Activated naive CD8-positive, alpha-beta T cell (primary cell): ENCODE results near the gene CBR3.

Experiments used
- H3K27ac Mint-ChIP-seq: one replicate; pipeline ENCODE4 v1.8.0; 2021; ENCODE audit warnings: mixed read lengths
- H3K27me3 Mint-ChIP-seq: one replicate; pipeline ENCODE4 v1.8.0; 2021; ENCODE audit warnings: mixed read lengths
- H3K36me3 Mint-ChIP-seq: one replicate; pipeline ENCODE4 v1.8.0; 2021; ENCODE audit warnings: mixed read lengths
- H3K4me1 Mint-ChIP-seq: one replicate; pipeline ENCODE4 v1.8.0; 2021; ENCODE audit warnings: low read depth, mixed read lengths
- H3K4me3 Mint-ChIP-seq: one replicate; pipeline ENCODE4 v1.8.0; 2021; ENCODE audit warnings: mild to moderate bottlenecking, mixed read lengths
- H3K9me3 Mint-ChIP-seq: one replicate; pipeline ENCODE4 v1.8.0; 2021; ENCODE audit warnings: low read depth, mixed read lengths

Gene CBR3

GRCh38 chr21:36175771-36176565 lies 41.1 kb downstream of the CBR3 start:
- no peaks in the 10 kb centered on the region for H3K27me3 Mint-ChIP-seq
- H3K4me1 Mint-ChIP-seq: peaks cover 15% of the 10 kb centered on the region
- no peaks in the 10 kb centered on the region for H3K9me3 Mint-ChIP-seq
- peak overlapping the region; percentile 17 for H3K27ac Mint-ChIP-seq
- H3K36me3 Mint-ChIP-seq: peaks cover 4% of the 10 kb centered on the region
- no peak overlapping the region for H3K4me3 Mint-ChIP-seq

- Mint-ChIP-seq H3K27me3 (no peaks in the 10 kb centered on the region), H3K9me3 (no peaks in the 10 kb centered on the region), H3K36me3 (peaks cover 4% of the 10 kb centered on the region), H3K27ac (no peak overlapping the region), H3K4me1 (peaks cover 15% of the 10 kb centered on the region), H3K4me3 (no peak overlapping the region)
Observed at GRCh38 chr21:36178349-36178748, 43.5 kb downstream of the CBR3 start.

- Mint-ChIP-seq H3K36me3 (peaks cover 4% of the 10 kb centered on the region), H3K9me3 (no peaks in the 10 kb centered on the region), H3K27me3 (no peaks in the 10 kb centered on the region), H3K4me1 (peaks cover 11% of the 10 kb centered on the region), H3K4me3 (no peak overlapping the region), H3K27ac (no peak overlapping the region)
Observed at GRCh38 chr21:36179145-36179544, 44.3 kb downstream of the CBR3 start.

- H3K27me3 Mint-ChIP-seq: no peaks in the 10 kb centered on the region
- H3K36me3 Mint-ChIP-seq: peaks cover 6% of the 10 kb centered on the region
- no peak overlapping the region for H3K4me3 Mint-ChIP-seq
- peaks cover 8% of the 10 kb centered on the region for H3K4me1 Mint-ChIP-seq
- H3K27ac Mint-ChIP-seq: no peak overlapping the region
- no peaks in the 10 kb centered on the region for H3K9me3 Mint-ChIP-seq
Observed at GRCh38 chr21:36180963-36181362, 46.1 kb downstream of the CBR3 start.

DNA sequence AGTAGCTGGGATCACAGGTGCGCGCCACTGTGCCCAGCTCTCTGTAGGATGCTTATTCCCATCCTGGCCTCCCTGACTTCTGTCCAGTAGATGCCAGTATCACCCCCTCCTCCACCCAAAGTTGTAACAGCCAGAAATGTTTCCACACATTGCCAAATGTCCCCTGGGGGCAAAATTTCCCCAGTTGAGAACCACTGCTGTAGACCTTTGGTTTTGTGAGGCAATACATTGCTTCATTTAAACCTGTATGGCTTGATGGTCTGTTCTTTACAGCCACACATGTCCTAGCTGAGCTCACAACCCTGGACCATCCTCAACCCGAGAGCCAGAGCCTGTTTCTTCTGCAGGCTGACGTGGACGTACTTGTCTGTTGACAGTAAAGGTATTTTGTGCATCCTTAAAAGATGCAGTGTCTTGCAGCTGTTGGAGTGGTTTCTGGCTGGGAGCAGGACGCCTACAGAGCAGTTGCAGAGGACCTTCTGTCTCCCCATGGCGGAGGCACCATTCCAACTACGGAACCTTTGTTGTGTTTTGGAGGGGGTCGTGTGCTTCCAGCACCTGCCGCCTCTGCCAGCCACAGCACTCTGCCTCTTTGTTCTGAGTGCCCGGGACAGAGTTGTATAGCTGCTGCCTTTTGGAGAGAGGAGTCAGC lies 48.4 kb downstream of the CBR3 start:
- Mint-ChIP-seq H3K36me3 (peaks cover 6% of the 10 kb centered on the region), H3K4me1 (peaks cover 8% of the 10 kb centered on the region), H3K27ac (no peak overlapping the region), H3K9me3 (no peaks in the 10 kb centered on the region), H3K4me3 (no peak overlapping the region), H3K27me3 (no peaks in the 10 kb centered on the region)

DNA sequence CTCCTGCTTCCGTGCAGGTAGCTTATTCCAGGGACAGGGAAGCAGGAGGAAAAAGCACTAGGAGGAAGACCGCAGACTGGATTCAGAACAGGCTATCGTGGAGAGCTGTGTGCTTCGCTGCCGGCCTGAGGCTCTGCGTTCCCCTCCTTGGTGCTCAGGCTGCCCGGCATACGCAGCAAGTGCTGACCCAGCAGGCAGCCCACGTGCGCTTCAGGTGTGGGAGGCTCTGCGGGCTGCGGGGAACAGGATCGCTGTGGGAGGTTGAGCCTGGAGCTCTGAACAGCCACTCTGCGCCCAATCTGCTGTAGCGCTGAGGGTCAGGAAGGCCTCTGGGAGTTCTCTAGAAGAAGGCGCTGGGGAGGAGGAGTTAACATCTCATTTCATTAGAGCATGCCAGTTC lies 49.7 kb downstream of the CBR3 start:
- peaks cover 15% of the 10 kb centered on the region for H3K4me1 Mint-ChIP-seq
- H3K27me3 Mint-ChIP-seq: no peaks in the 10 kb centered on the region
- H3K27ac Mint-ChIP-seq: no peak overlapping the region
- H3K4me3 Mint-ChIP-seq: no peak overlapping the region
- H3K36me3 Mint-ChIP-seq: peaks cover 2% of the 10 kb centered on the region
- no peaks in the 10 kb centered on the region for H3K9me3 Mint-ChIP-seq

DNA sequence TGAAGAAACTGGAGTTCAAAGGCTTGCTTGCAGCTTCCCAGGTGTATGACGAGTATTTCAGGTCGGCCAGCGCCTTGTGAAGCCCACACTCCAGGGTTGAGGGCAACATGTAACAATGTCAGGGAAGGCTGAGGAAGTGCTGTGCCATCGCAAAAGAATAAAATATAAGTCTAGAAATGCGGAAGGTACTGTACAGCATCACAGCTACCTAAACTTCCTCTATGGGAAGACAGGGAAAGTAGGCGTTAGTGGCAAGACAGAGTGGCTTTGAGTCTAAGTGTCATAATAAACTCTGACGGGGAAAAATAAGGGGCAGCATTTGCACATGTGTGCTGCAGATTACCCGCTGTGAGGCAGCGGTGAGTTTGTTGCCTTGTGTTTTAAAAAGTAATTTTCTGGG lies 50.6 kb downstream of the CBR3 start:
- Mint-ChIP-seq H3K27ac (no peak overlapping the region), H3K9me3 (no peaks in the 10 kb centered on the region), H3K4me1 (peaks cover 15% of the 10 kb centered on the region), H3K36me3 (peaks cover 2% of the 10 kb centered on the region), H3K4me3 (no peak overlapping the region), H3K27me3 (no peaks in the 10 kb centered on the region)

DNA sequence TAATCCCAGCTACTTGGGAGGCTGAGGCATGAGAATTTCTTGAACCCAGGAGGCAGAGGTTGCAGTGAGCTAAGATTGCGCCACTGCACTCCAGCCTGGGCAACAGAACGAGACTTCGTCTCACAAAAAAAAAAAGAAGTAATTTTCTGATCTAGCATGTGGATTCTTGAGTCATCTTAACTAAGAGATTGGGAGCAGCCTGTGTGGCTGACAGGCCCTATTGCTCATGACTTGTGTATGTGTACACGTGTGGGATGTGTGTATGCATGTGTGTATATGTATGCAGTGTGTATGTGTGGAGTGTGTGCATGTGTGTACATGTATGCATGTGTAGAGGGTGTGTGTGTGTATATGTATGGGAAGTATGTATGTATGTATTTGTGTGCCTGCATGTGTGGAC lies 51.2 kb downstream of the CBR3 start:
- peaks cover 6% of the 10 kb centered on the region for H3K36me3 Mint-ChIP-seq
- H3K4me1 Mint-ChIP-seq: peaks cover 15% of the 10 kb centered on the region
- no peak overlapping the region for H3K27ac Mint-ChIP-seq
- no peak overlapping the region for H3K4me3 Mint-ChIP-seq
- H3K9me3 Mint-ChIP-seq: no peaks in the 10 kb centered on the region
- no peaks in the 10 kb centered on the region for H3K27me3 Mint-ChIP-seq

DNA sequence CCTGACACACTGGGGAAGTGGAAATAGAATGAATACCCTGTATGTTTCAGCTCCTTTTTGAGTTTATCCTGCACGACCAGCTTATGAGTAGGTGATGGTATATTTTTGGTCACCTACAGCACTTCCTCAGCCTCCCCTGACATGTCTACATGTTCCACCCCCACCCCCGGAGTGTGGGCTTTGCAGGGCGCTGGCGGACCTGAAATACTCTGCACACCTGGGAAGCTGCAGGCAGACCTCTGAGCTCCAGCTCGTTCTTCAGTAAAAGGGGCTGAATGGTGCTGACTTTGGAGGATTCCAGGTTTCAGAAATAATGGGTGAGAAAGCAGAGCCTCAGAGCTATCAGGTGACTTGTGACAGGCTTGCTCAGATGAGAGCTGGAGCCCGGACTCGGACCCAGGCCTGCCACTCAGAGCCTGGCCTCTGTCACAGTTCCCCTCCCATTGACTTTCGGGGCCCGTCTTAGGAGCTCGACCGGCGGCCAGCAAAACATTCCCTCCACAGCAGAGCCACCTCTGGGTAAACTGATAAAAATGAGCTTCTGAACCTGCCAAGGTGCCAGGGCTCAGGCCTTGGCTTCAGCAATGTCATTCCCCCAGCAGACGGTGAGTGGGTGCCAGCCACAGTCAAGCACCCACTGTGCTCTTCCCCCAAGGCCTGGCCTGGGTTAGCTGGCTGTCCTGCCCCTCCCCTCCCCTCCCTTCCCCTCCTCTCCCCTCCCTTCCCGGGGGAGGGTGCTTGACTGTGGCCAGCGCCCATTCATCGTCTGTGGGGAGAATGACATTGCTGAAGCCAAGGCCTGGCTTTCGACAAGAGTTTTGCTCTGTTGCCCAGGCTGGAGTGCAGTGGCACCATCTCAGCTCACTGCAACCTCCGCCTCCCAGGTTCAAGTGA lies 51.9 kb downstream of the CBR3 start:
- Mint-ChIP-seq H3K4me3 (no peak overlapping the region), H3K27me3 (no peaks in the 10 kb centered on the region), H3K36me3 (peaks cover 6% of the 10 kb centered on the region), H3K4me1 (peaks cover 15% of the 10 kb centered on the region), H3K9me3 (no peaks in the 10 kb centered on the region), H3K27ac (no peak overlapping the region)

DNA sequence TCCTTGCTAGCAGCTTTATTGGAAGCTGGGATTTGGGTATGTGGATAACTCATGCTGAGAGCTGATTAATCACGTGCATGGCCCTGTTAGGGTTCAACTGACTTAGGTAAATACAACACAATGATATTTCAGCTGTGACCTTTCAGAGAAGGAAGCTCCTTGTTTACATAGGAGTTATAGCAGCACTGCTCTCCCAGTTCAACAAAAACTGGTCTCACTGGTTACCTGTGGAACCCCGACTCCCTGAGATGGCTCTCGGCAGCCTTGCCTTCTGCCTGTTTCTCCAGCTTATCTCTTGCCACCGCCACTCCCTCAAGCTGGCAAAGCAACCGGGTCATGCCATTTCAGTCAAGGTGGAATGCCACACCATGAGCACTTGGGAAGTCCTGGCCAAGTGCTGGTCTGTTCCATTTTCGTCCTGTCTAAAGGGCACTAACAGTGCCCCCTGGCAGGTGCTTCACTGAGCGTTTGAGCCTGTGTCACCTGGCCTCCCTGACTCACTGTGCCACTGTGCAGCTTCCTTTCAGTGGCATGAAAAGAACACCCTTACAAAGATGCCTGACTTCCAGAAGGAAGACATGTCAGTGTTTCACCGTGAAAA lies 53.3 kb downstream of the CBR3 start:
- Mint-ChIP-seq H3K27me3 (no peaks in the 10 kb centered on the region), H3K4me1 (peaks cover 15% of the 10 kb centered on the region), H3K36me3 (peaks cover 6% of the 10 kb centered on the region), H3K9me3 (no peaks in the 10 kb centered on the region), H3K27ac (no peak overlapping the region), H3K4me3 (no peak overlapping the region)

DNA sequence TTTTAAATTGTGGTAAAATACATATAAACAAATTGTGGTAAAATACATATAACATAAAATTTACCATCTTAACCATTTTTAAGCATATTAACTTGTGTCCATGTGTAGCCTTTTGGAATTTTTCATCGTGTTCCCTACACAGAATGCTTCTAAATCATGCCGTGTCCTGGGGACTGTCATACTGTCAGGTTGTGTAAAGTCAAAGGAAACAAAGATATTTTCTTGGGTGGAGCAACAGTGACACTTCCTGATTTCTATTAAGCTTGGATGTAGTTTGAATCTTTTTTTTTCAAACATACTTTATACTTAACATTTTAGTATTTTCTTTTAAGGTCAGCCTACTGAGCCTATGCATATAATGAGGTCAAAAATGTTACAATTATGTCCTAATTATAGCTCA lies 54.1 kb downstream of the CBR3 start:
- no peak overlapping the region for H3K27ac Mint-ChIP-seq
- no peaks in the 10 kb centered on the region for H3K27me3 Mint-ChIP-seq
- H3K4me1 Mint-ChIP-seq: peaks cover 15% of the 10 kb centered on the region
- H3K36me3 Mint-ChIP-seq: peaks cover 6% of the 10 kb centered on the region
- H3K9me3 Mint-ChIP-seq: no peaks in the 10 kb centered on the region
- no peak overlapping the region for H3K4me3 Mint-ChIP-seq

DNA sequence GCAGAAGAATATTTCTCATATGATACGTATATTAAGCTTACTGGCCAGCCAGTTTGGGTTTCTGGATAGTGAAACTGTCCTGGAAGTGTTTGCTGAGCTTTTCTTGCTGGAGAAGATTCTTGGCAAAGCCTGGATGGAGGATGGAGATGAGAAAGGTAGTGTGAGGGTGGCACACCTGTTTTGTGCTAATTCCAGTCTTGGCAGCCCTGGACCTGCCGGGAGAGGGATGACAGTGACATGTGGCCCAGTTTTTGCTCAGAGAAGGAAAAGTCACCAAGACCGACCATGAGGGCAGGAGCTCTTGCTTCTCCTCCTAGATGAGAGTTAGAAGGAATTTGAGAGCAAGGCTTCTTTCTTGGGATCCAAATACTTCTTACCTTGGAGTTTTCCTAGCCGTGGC lies 55.9 kb downstream of the CBR3 start:
- H3K9me3 Mint-ChIP-seq: no peaks in the 10 kb centered on the region

GRCh38 chr21:36193200-36193599 lies 58.3 kb downstream of the CBR3 start:
- no peak overlapping the region for H3K4me3 Mint-ChIP-seq
- no peaks in the 10 kb centered on the region for H3K27me3 Mint-ChIP-seq
- H3K27ac Mint-ChIP-seq: no peak overlapping the region
- H3K4me1 Mint-ChIP-seq: peaks cover 8% of the 10 kb centered on the region
- peaks cover 7% of the 10 kb centered on the region for H3K36me3 Mint-ChIP-seq
- no peaks in the 10 kb centered on the region for H3K9me3 Mint-ChIP-seq

More for the DNA sequence above, 55.9 kb downstream of the CBR3 start:
- Mint-ChIP-seq H3K27me3 (no peaks in the 10 kb centered on the region), H3K27ac (no peak overlapping the region), H3K36me3 (peaks cover 4% of the 10 kb centered on the region), H3K4me3 (no peak overlapping the region), H3K4me1 (peaks cover 9% of the 10 kb centered on the region)

GRCh38 chr21:36194024-36194423 lies 59.1 kb downstream of the CBR3 start:
- H3K27me3 Mint-ChIP-seq: no peaks in the 10 kb centered on the region
- H3K27ac Mint-ChIP-seq: no peak overlapping the region
- H3K36me3 Mint-ChIP-seq: peaks cover 14% of the 10 kb centered on the region
- no peak overlapping the region for H3K4me3 Mint-ChIP-seq
- no peaks in the 10 kb centered on the region for H3K9me3 Mint-ChIP-seq
- no peaks in the 10 kb centered on the region for H3K4me1 Mint-ChIP-seq

DNA sequence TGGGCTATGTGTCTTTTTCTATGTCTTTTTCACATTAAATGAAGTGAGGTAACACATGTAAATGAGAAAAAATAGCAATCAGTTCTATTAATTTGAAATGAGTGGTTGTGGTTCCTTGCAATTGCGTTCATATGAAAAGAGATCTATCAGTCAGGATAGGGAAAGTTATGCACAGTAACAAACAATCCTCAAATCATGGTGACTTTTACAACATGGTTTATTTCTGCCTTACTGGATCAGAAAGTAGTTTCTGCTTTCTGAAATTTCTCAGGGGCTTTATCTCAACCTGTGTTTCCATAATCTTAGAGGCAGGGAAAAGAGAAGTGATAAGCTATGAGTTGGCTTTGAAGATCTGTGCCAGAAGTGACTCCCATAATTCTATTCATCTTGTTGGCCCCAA lies 60.7 kb downstream of the CBR3 start:
- no peaks in the 10 kb centered on the region for H3K9me3 Mint-ChIP-seq
- no peak overlapping the region for H3K27ac Mint-ChIP-seq
- peaks cover 17% of the 10 kb centered on the region for H3K36me3 Mint-ChIP-seq
- H3K27me3 Mint-ChIP-seq: no peaks in the 10 kb centered on the region
- no peaks in the 10 kb centered on the region for H3K4me1 Mint-ChIP-seq
- no peak overlapping the region for H3K4me3 Mint-ChIP-seq
